GM12891 (cell line): ENCODE measurements around the gene ZNF678.

Experiments used
- POLR2A ChIP-seq: IDR thresholded peaks from 2 replicates; pipeline ENCODE4 v1.6.1; 2011; ENCODE audit warnings: low read depth, low read length, control low read depth
- POLR2AphosphoS5 ChIP-seq: IDR thresholded peaks from 2 replicates; pipeline ENCODE4 v1.6.1; 2011; ENCODE audit warnings: low read depth, low read length, control low read depth
- SPI1 ChIP-seq: IDR thresholded peaks from 2 replicates; pipeline ENCODE4 v1.6.1; 2011; ENCODE audit warnings: low read depth, low read length, control low read depth

DNA sequence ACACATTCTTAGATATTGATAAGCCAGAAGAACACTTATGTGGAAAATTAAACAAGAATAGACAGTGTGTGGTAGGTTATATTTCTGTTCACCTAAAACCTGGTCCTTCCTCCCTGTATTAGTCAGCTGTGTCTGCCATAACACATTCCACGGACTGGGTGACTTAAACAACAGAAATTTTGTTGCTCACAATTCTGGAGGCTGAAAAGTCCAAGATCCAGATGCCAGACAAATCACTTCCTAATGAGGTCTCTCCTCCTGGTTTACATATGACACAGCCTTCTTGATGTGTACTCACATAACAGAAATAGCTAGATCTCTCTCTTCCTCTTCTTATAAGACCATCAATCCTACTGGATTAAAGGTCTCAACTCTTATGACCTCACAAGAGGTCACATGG is 146.1 kb downstream of the ZNF678 start:
- TF ChIP-seq POLR2A (no peak), SPI1 (no peak), POLR2AphosphoS5 (no peak)
